ENCODE measurements around the gene EFHD2.
A peak's percentile ranks its signal among the peaks of the same experiment; 100 is the strongest.

Gene EFHD2

DNA sequence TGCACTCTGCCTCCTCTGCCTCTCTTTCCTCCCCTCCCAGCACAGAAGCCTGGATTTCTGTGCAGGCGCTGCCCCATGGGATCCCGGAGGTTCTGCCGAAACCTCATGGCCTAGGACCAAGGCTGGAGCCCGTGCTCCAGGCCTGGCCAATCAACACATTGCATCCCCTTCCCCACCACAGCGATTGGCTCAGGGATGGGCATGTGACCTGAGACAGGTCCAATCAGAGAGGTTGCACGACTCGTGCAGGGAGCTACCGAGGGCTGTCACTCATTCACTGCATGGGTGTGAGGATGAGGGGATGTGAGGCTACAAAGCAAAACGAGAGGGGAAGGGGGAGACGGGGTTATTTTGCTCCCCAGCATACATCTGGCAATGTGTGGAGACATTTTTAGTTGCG, 62.9 kb downstream of the EFHD2 start:
- Histone ChIP-seq H3K27ac (ENCODE audit: extremely low read depth, low read depth, low read length) (no peak overlapping the region), H3K36me3 (ENCODE audit: control insufficient read depth in 2 of 2, insufficient read depth in 1 of 2, low read length in 2 of 2) (no peaks in the 10 kb centered on the region), H3K4me3 (ENCODE audit: low read depth, low read length) (no peak overlapping the region), H3K9me3 (ENCODE audit: control insufficient read depth, insufficient read depth, low read depth, low read length) (no peaks in the 10 kb centered on the region), H3K4me1 (ENCODE audit: control insufficient read depth, insufficient read depth, low read length) (no peaks in the 10 kb centered on the region)
- POLR2A ChIA-PET, result no interaction called here
- no peak for TF ChIP-seq BCL11B (tag by site-specific recombination; IDR thresholded peaks at IDR 0.05; ENCODE audit: low read depth)
- TF ChIP-seq ZNF600 (tag by site-specific recombination; IDR thresholded peaks at IDR 0.05), result 0 out of 2 replicates have a peak, but pooled peaks have one; percentile 16
- TF ChIP-seq, protein P1, sequence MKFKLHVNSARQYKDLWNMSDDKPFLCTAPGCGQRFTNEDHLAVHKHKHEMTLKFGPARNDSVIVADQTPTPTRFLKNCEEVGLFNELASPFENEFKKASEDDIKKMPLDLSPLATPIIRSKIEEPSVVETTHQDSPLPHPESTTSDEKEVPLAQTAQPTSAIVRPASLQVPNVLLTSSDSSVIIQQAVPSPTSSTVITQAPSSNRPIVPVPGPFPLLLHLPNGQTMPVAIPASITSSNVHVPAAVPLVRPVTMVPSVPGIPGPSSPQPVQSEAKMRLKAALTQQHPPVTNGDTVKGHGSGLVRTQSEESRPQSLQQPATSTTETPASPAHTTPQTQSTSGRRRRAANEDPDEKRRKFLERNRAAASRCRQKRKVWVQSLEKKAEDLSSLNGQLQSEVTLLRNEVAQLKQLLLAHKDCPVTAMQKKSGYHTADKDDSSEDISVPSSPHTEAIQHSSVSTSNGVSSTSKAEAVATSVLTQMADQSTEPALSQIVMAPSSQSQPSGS (tag by site-specific recombination; IDR thresholded peaks at IDR 0.05; ENCODE audit: low read depth), result no peak
- CTCF ChIA-PET, result no interaction called here

DNA sequence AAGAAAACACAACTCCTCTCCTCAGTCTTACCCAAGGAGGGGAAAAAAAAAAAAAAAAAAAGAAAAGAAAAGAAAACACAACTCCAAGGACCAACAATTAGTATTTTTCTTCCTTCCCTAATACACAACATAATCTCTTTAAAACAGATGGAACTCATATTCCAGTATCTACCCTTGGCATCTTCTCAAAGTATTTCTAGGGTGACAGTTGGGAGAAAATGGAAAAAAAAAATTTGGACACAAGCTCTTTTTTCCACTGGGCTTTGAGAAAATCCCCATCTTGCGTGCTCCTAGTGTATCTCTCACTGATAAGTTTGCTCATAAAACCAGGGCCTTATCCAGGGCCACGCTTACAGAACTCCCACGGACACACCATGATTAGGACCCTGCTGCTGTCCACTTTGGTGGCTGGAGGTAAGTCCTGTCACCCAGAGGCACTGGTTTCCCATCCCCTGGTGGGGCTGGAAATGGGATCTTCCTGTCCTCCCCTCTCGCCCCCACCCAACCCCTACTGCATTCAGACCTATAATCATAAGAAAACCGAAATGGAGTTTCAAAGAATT, 66.1 kb downstream of the EFHD2 start, which contains the start of gene CELA2B:
Gene CELA2B (plus strand): TSS at position 353 of the 563 bp plus-strand sequence. CDS start 22 bp downstream, at position 375.
- H3K27ac ChIP-seq (ENCODE audit: extremely low read depth, low read depth, low read length), result no peak within 1 kb of the TSS
- TF ChIP-seq ZNF529 (tag by site-specific recombination; IDR thresholded peaks at IDR 0.05; ENCODE audit: insufficient replicate concordance) (no peak), ZNF2 (tag by site-specific recombination; IDR thresholded peaks at IDR 0.05) (no peak), ZFP69B (tag by site-specific recombination; IDR thresholded peaks at IDR 0.05) (no peak)
- TF ChIP-seq, protein P2, sequence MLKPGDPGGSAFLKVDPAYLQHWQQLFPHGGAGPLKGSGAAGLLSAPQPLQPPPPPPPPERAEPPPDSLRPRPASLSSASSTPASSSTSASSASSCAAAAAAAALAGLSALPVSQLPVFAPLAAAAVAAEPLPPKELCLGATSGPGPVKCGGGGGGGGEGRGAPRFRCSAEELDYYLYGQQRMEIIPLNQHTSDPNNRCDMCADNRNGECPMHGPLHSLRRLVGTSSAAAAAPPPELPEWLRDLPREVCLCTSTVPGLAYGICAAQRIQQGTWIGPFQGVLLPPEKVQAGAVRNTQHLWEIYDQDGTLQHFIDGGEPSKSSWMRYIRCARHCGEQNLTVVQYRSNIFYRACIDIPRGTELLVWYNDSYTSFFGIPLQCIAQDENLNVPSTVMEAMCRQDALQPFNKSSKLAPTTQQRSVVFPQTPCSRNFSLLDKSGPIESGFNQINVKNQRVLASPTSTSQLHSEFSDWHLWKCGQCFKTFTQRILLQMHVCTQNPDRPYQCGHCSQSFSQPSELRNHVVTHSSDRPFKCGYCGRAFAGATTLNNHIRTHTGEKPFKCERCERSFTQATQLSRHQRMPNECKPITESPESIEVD (tag by site-specific recombination; IDR thresholded peaks at IDR 0.05), result no peak
- TF ChIP-seq, protein P3, sequence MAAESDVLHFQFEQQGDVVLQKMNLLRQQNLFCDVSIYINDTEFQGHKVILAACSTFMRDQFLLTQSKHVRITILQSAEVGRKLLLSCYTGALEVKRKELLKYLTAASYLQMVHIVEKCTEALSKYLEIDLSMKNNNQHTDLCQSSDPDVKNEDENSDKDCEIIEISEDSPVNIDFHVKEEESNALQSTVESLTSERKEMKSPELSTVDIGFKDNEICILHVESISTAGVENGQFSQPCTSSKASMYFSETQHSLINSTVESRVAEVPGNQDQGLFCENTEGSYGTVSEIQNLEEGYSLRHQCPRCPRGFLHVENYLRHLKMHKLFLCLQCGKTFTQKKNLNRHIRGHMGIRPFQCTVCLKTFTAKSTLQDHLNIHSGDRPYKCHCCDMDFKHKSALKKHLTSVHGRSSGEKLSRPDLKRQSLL (tag by site-specific recombination; IDR thresholded peaks at IDR 0.05), result no peak
- TF ChIP-seq, protein P4, sequence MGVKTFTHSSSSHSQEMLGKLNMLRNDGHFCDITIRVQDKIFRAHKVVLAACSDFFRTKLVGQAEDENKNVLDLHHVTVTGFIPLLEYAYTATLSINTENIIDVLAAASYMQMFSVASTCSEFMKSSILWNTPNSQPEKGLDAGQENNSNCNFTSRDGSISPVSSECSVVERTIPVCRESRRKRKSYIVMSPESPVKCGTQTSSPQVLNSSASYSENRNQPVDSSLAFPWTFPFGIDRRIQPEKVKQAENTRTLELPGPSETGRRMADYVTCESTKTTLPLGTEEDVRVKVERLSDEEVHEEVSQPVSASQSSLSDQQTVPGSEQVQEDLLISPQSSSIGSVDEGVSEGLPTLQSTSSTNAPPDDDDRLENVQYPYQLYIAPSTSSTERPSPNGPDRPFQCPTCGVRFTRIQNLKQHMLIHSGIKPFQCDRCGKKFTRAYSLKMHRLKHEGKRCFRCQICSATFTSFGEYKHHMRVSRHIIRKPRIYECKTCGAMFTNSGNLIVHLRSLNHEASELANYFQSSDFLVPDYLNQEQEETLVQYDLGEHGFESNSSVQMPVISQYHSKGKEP (tag by site-specific recombination; IDR thresholded peaks at IDR 0.05), result no peak
- no peak within 1 kb of the TSS for H3K4me3 ChIP-seq (ENCODE audit: low read depth, low read length)
- H3K36me3 ChIP-seq (ENCODE audit: control insufficient read depth in 2 of 2, insufficient read depth in 1 of 2, low read length in 2 of 2), result no peaks in the 10 kb centered on the region
- no peaks in the 10 kb centered on the region for H3K4me1 ChIP-seq (ENCODE audit: control insufficient read depth, insufficient read depth, low read length)
- H3K9me3 ChIP-seq (ENCODE audit: control insufficient read depth, insufficient read depth, low read depth, low read length), result no peaks in the 10 kb centered on the region
- ChIA-PET POLR2A (no interaction called here), CTCF (no interaction called here)

DNA sequence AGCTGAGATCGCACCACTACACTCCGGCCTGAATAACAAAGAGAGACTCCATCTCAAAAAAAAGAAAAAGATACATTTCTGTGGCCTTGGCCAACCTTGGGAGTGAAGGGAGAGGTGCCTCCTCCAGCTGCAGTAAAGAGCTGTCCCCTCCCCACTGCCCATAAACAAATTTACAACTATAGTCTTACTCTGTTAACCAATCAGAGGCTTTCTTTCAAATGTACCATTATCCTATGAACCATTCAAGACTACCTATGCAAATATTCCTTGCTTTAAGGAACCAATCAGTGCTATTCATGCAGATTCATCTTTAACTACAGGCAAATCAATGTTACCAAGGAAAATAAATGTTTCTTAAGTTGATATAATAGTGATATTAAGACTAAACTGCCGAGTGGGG, 67.2 kb downstream of the EFHD2 start:
- ChIA-PET POLR2A (no interaction called here), CTCF (interaction anchor here (0.6 kb wide), 1 partner anchor 1913 kb away, joined by 3 read pairs; no protein-coding TSS in a partner anchor)
- Histone ChIP-seq H3K9me3 (ENCODE audit: control insufficient read depth, insufficient read depth, low read depth, low read length) (no peaks in the 10 kb centered on the region), H3K36me3 (ENCODE audit: control insufficient read depth in 2 of 2, insufficient read depth in 1 of 2, low read length in 2 of 2) (no peaks in the 10 kb centered on the region), H3K27ac (ENCODE audit: extremely low read depth, low read depth, low read length) (no peak overlapping the region), H3K4me3 (ENCODE audit: low read depth, low read length) (no peak overlapping the region), H3K4me1 (ENCODE audit: control insufficient read depth, insufficient read depth, low read length) (no peaks in the 10 kb centered on the region)
- TF ChIP-seq ZNF843 (tag by site-specific recombination; IDR thresholded peaks at IDR 0.05) (no peak), ZNF221 (tag by site-specific recombination; IDR thresholded peaks at IDR 0.05; ENCODE audit: borderline replicate concordance) (no peak), KLF7 (tag by site-specific recombination; IDR thresholded peaks at IDR 0.05; ENCODE audit: borderline replicate concordance) (no peak)

Measured in HEK293 (cell line).